ENCODE data around the gene SLC36A3.

DNA sequence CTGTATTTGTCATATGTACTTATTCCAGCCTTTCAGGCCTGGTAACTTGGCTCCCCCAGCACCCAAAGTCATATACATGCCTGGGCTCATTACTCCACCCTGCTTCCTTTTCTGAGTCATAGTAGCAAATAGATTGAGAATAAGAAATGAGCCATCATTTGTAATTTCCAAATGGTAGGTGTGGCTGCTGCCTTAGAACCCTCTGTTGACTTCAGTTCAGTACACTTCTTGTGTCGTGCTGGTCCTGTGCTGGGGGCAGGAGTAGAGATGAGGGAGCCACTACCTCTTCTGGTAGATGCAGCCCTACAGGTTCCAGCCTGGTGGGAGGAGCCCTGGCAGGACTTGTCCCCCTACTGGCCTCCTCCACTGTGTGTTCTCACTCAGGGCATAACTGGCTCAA, 39.5 kb downstream of the SLC36A3 start:
- TF ChIP-seq CTCF (IDR thresholded peaks at IDR 0.05) (no peak), NR1H2 (CRISPR knock-in tag; IDR thresholded peaks at IDR 0.05) (no peak), ESRRA (CRISPR knock-in tag; IDR thresholded peaks at IDR 0.05; ENCODE audit: borderline replicate concordance) (no peak)

Data from WTC11 (cell line).